Brain microvascular endothelial cell (primary cell): Measurements from ENCODE around the gene PEX14.

Experiments used
- DNase-seq: peaks from one replicate; pipeline ENCODE4 v3.0.0-alpha.2; 2020
- H3K27ac ChIP-seq: fragments of 250-450 bp; sonication (Bioruptor Pico); 2 replicates; pipeline ENCODE4 v1.5.1; 2020; ENCODE audit warnings: mild to moderate bottlenecking, moderate library complexity
- H3K27me3 ChIP-seq: fragments of 250-450 bp; sonication (Bioruptor Pico); replicated peaks from 2 replicates; pipeline ENCODE4 v1.5.1; 2020; ENCODE audit warnings: mild to moderate bottlenecking
- H3K36me3 ChIP-seq: fragments of 250-450 bp; sonication (Bioruptor Pico); replicated peaks from 2 replicates; pipeline ENCODE4 v1.5.1; 2020; ENCODE audit warnings: mild to moderate bottlenecking
- H3K4me3 ChIP-seq: 2 replicates; pipeline ENCODE4 v1.5.1; 2011; ENCODE audit warnings: low read depth, mild to moderate bottlenecking, control low read depth, low read length, moderate library complexity
- in situ Hi-C: cut with HindIII; loops from 2 replicates; pipeline ENCODE4 v1.10.0; 2017; ENCODE audit warnings: low sequenced_read_pairs, low pct_ligation_motif_present
- TF ChIP-seq, protein P1 (sequence below): IDR thresholded peaks from 2 replicates; pipeline ENCODE4 v1.5.1; 2011; ENCODE audit warnings: low read depth, mild to moderate bottlenecking, moderate library complexity, low read length, control low read depth, inconsistent platforms; ENCODE audit errors: missing control alignments

Gene PEX14

GRCh38 chr1:10640843-10641553 lies 166.2 kb downstream of the PEX14 start:
- H3K4me3 ChIP-seq = no peak overlapping the region
- peaks cover 13% of the 10 kb centered on the region for H3K27me3 ChIP-seq
- in situ Hi-C loops = no loop called here
- TF ChIP-seq, protein P1, sequence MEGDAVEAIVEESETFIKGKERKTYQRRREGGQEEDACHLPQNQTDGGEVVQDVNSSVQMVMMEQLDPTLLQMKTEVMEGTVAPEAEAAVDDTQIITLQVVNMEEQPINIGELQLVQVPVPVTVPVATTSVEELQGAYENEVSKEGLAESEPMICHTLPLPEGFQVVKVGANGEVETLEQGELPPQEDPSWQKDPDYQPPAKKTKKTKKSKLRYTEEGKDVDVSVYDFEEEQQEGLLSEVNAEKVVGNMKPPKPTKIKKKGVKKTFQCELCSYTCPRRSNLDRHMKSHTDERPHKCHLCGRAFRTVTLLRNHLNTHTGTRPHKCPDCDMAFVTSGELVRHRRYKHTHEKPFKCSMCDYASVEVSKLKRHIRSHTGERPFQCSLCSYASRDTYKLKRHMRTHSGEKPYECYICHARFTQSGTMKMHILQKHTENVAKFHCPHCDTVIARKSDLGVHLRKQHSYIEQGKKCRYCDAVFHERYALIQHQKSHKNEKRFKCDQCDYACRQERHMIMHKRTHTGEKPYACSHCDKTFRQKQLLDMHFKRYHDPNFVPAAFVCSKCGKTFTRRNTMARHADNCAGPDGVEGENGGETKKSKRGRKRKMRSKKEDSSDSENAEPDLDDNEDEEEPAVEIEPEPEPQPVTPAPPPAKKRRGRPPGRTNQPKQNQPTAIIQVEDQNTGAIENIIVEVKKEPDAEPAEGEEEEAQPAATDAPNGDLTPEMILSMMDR = no peak
- no peaks in the 10 kb centered on the region for H3K36me3 ChIP-seq
- H3K27ac ChIP-seq = no peak overlapping the region
- no peak for DNase-seq

GRCh38 chr1:10641976-10642375 lies 167.2 kb downstream of the PEX14 start:
- TF ChIP-seq, protein P1 = no peak
- Histone ChIP-seq H3K4me3 (no peak overlapping the region), H3K36me3 (no peaks in the 10 kb centered on the region), H3K27ac (no peak overlapping the region), H3K27me3 (peaks cover 13% of the 10 kb centered on the region)
- in situ Hi-C loops = no loop called here
- DNase-seq = no peak

- in situ Hi-C loops = no loop called here
- Histone ChIP-seq H3K4me3 (no peak overlapping the region), H3K27me3 (peaks cover 11% of the 10 kb centered on the region), H3K36me3 (no peaks in the 10 kb centered on the region), H3K27ac (no peak overlapping the region)
- TF ChIP-seq, protein P1 = no peak
- no peak for DNase-seq
Observed at GRCh38 chr1:10642403-10643080, 167.8 kb downstream of the PEX14 start.

DNA sequence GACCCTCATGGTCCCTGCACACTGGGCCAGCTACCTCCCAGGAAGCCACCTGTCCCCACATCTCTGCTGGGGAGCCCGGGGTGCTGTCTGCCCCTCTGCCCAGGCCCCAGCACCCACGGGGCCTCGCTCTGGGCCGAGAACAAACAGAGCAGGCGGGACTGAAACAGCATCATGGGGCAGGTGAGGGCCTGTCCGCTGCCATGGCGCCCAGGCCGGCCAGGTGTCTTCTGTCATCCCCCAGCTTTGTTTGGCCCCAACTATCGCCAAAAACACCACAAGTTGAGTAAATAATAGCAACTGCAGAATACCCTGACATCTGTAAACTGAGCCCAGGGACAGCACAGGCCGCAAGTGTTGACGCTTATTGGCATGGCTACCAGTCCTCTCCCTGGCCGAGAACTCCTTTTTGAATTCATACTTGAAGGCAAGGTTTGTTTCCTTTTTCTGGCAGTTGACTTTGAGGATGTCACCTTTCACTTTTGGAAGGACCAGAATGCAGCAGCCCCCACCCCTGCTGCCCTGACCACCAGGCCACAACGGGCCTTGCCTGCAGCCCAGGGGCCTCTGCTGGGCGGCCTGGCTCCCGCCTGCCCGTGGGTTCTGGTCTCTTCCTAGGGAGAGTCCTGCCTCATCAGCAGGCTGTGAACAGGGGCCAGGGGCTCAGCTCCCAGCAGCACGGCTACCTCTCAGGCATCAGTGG lies 169.0 kb downstream of the PEX14 start:
- in situ Hi-C loops = no loop called here
- no peak for DNase-seq
- TF ChIP-seq, protein P1 = no peak
- no peaks in the 10 kb centered on the region for H3K36me3 ChIP-seq
- no peak overlapping the region for H3K4me3 ChIP-seq
- H3K27ac ChIP-seq = no peak overlapping the region
- H3K27me3 ChIP-seq = peaks cover 5% of the 10 kb centered on the region

DNA sequence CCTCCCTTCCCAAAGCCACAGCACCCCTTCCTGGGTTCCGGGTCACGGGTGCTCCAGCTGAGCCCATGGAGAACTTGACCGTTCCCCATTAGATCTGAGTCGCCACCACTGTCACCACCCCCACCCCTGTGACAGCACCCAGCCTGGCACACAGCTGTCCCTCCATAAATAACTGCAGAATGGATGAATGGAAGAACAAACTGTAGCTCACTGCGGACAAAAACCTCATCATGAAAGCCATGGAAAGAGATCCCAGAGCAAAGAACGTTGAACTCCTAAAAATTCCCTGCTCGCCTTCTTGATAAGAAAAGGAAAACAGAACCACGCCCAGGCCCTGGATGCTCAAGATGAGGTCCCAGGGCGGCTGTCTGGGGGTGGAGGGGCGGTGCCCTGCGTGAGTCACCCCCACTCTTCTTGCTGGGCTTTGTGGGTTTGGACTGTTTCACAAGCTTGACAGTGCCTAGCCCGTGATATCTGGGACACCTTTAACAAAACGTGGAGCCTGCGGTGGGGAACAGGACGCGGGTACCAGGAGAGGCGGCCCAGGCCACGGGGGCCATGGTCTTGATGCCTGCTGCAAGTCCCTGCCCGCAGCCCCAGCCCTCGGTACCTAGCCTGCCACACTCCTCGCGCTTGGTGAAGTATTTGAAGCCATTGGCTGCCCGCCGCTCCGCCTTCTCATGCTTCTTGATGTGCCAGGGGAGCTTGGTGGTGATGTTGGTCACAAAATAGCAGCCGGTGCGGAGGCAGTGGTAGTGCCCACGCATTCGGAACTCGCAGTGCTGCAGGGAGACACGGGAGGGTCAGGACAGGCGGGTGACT lies 169.8 kb downstream of the PEX14 start:
- Histone ChIP-seq H3K27ac (no peak overlapping the region), H3K36me3 (no peaks in the 10 kb centered on the region), H3K27me3 (peaks cover 7% of the 10 kb centered on the region), H3K4me3 (no peak overlapping the region)
- in situ Hi-C loops = no loop called here
- no peak for DNase-seq
- TF ChIP-seq, protein P1 = no peak
